IMR-90 (cell line): ENCODE results near the gene YIPF1. TPM values are rescaled to one million over a fixed set of nuclear protein-coding genes. Genes with fewer than 3 reads are reported as not detected.

Experiments
- ATAC-seq: fragments of 200-7000 bp; cut with Tn5 transposase; 2 replicates; pipeline ENCODE4 v1.9.1; 2020; ENCODE audit warnings: low read depth, mild to moderate bottlenecking, moderate library complexity
- BruUV-seq: library from RNA; stranded (reverse); fragments of 400-500 nt; replicated peaks from 2 replicates; lab custom pipeline; 2021; lab: Mats Ljungman, UMichigan
- CTCF ChIA-PET: fragments of 300-600 bp; formaldehyde crosslinking; extraction: SDS; loops from one replicate; lab custom pipeline; 2021; ENCODE audit warnings: antibody characterized with exemption; lab: Yijun Ruan, JAX
- POLR2A ChIA-PET: fragments of 300-600 bp; sonication (Branson Sonifier 250); formaldehyde crosslinking; loops from one replicate; lab custom pipeline; 2022; ENCODE audit warnings: antibody characterized with exemption; ENCODE audit not compliant: unreplicated experiment; lab: Charles Lee
- DNase-seq: peaks from one replicate; pipeline ENCODE4 v3.0.0; 2013
- H2AFZ ChIP-seq: replicated peaks from 2 replicates; pipeline ENCODE3; 2013; ENCODE audit warnings: low read length, mild to moderate bottlenecking; ENCODE audit not compliant: poor library complexity
- H2AK5ac ChIP-seq: 2 replicates; pipeline ENCODE4 v1.6.1; 2013; ENCODE audit warnings: low read depth, low read length, inconsistent platforms
- H2AK9ac ChIP-seq: replicated peaks from 2 replicates; pipeline ENCODE3; 2013; ENCODE audit warnings: mild to moderate bottlenecking, low read depth, low read length, moderate library complexity; ENCODE audit not compliant: poor library complexity
- H2BK120ac ChIP-seq: 2 replicates; pipeline ENCODE4 v1.6.1; 2013; ENCODE audit warnings: low read depth, low read length, inconsistent platforms
- H2BK15ac ChIP-seq: 3 replicates; pipeline ENCODE4 v1.6.1; 2013; ENCODE audit warnings: low read depth, low read length, inconsistent platforms
- H2BK20ac ChIP-seq: 2 replicates; pipeline ENCODE4 v1.6.1; 2013; ENCODE audit warnings: low read depth, mild to moderate bottlenecking, inconsistent platforms, low read length, moderate library complexity
- H2BK5ac ChIP-seq: 2 replicates; pipeline ENCODE4 v1.6.1; 2013; ENCODE audit warnings: mild to moderate bottlenecking, low read depth, low read length, inconsistent platforms; ENCODE audit not compliant: poor library complexity, severe bottlenecking
- H3K14ac ChIP-seq: replicated peaks from 2 replicates; pipeline ENCODE4 v1.6.1; 2013; ENCODE audit warnings: low read depth, low read length, inconsistent platforms
- H3K18ac ChIP-seq: 2 replicates; pipeline ENCODE4 v1.6.1; 2013; ENCODE audit warnings: low read depth, low read length, control low read depth
- H3K23ac ChIP-seq: 2 replicates; pipeline ENCODE4 v1.6.1; 2013; ENCODE audit warnings: low read depth, low read length, inconsistent platforms
- H3K27ac ChIP-seq: 2 replicates; pipeline ENCODE4 v1.5.1; 2013; ENCODE audit warnings: mild to moderate bottlenecking, control low read depth, low read length; ENCODE audit not compliant: insufficient read depth
- H3K27me3 ChIP-seq: 2 replicates; pipeline ENCODE4 v1.6.1; 2013; ENCODE audit warnings: low read length; ENCODE audit not compliant: control insufficient read depth, insufficient read depth
- H3K36me3 ChIP-seq: 2 replicates; pipeline ENCODE4 v1.6.1; 2013; ENCODE audit warnings: low read length, mixed read lengths; ENCODE audit not compliant: control insufficient read depth, insufficient read depth
- H3K4ac ChIP-seq: 2 replicates; pipeline ENCODE4 v1.6.1; 2013; ENCODE audit warnings: low read depth, low read length, inconsistent platforms
- H3K4me1 ChIP-seq: 2 replicates; pipeline ENCODE4 v1.6.1; 2013; ENCODE audit warnings: low read length, mixed read lengths; ENCODE audit not compliant: control insufficient read depth, insufficient read depth
- H3K4me2 ChIP-seq: 2 replicates; pipeline ENCODE4 v1.6.1; 2013; ENCODE audit warnings: low read depth, mild to moderate bottlenecking, control low read depth, low read length, moderate library complexity
- H3K4me3 ChIP-seq: 2 replicates; pipeline ENCODE4 v1.5.1; 2013; ENCODE audit warnings: low read depth, mild to moderate bottlenecking, control low read depth, low read length, moderate library complexity; ENCODE audit not compliant: insufficient read depth
- H3K56ac ChIP-seq: 2 replicates; pipeline ENCODE4 v1.6.1; 2013; ENCODE audit warnings: low read length, inconsistent platforms; ENCODE audit not compliant: insufficient read depth; ENCODE audit errors: extremely low read depth
- H3K79me1 ChIP-seq, 2 experiments: 2 replicates each; pipeline ENCODE4 v1.6.1; 2013; ENCODE audit warnings: low read length in 2 of 2, inconsistent platforms in 1 of 2, low read depth in 1 of 2
- H3K9ac ChIP-seq: 2 replicates; pipeline ENCODE4 v1.6.1; 2013; ENCODE audit warnings: low read depth, low read length, control low read depth
- H3K9me1 ChIP-seq: 2 replicates; pipeline ENCODE4 v1.6.1; 2013; ENCODE audit warnings: low read length, inconsistent platforms; ENCODE audit not compliant: insufficient read depth
- H3K9me3 ChIP-seq: 2 replicates; pipeline ENCODE4 v1.6.1; 2013; ENCODE audit warnings: low read length; ENCODE audit not compliant: control insufficient read depth, insufficient read depth
- H4K20me1 ChIP-seq: 2 replicates; pipeline ENCODE4 v1.6.1; 2013; ENCODE audit warnings: low read length, inconsistent platforms; ENCODE audit not compliant: insufficient read depth
- H4K5ac ChIP-seq: 2 replicates; pipeline ENCODE4 v1.6.1; 2013; ENCODE audit warnings: mild to moderate bottlenecking, low read depth, low read length, control low read depth
- H4K8ac ChIP-seq, 2 experiments: 2 replicates each; pipeline ENCODE4 v1.6.1; 2013; ENCODE audit warnings: low read depth in 2 of 2, low read length in 2 of 2, control low read depth in 1 of 2, inconsistent platforms in 1 of 2
- H4K91ac ChIP-seq: 2 replicates; pipeline ENCODE4 v1.6.1; 2013; ENCODE audit warnings: low read depth, low read length, inconsistent platforms; ENCODE audit not compliant: insufficient read depth
- BHLHE40 ChIP-seq: fragments of 150-350 bp; IDR thresholded peaks from 2 replicates; pipeline ENCODE4 v1.6.1; 2016; ENCODE audit warnings: mild to moderate bottlenecking, low read depth, low read length
- CEBPB ChIP-seq: IDR thresholded peaks from 2 replicates; pipeline ENCODE4 v1.6.1; 2012; ENCODE audit warnings: low read depth, low read length, improper control_type of control experiment
- CHD1 ChIP-seq: IDR thresholded peaks from 2 replicates; pipeline ENCODE4 v1.6.1; 2012; ENCODE audit warnings: low read depth, low read length, improper control_type of control experiment
- FOS ChIP-seq: fragments of 150-350 bp; IDR thresholded peaks from 2 replicates; pipeline ENCODE4 v1.6.1; 2016; ENCODE audit warnings: low read depth, low read length
- MAFK ChIP-seq: IDR thresholded peaks from 2 replicates; pipeline ENCODE4 v1.6.1; 2012; ENCODE audit warnings: low read depth, low read length, improper control_type of control experiment
- MAZ ChIP-seq: IDR thresholded peaks from 2 replicates; pipeline ENCODE4 v1.6.1; 2012; ENCODE audit warnings: low read depth, mild to moderate bottlenecking, low read length, improper control_type of control experiment, moderate library complexity, borderline replicate concordance
- MXI1 ChIP-seq: IDR thresholded peaks from 2 replicates; pipeline ENCODE4 v1.6.1; 2012; ENCODE audit warnings: low read depth, mild to moderate bottlenecking, low read length, moderate library complexity, borderline replicate concordance
- NFE2L2 ChIP-seq: fragments of 150-350 bp; IDR thresholded peaks from 2 replicates; pipeline ENCODE4 v1.6.1; 2016; ENCODE audit warnings: low read depth, mild to moderate bottlenecking, low read length
- POLR2A ChIP-seq: IDR thresholded peaks from 2 replicates; pipeline ENCODE4 v1.6.1; 2012; ENCODE audit warnings: mild to moderate bottlenecking, low read depth, low read length
- RAD21 ChIP-seq: IDR thresholded peaks from 2 replicates; pipeline ENCODE4 v1.6.1; 2012; ENCODE audit warnings: low read length, improper control_type of control experiment
- RCOR1 ChIP-seq: IDR thresholded peaks from 2 replicates; pipeline ENCODE4 v1.6.1; 2012; ENCODE audit warnings: mild to moderate bottlenecking, low read length, improper control_type of control experiment; ENCODE audit not compliant: insufficient replicate concordance
- RFX5 ChIP-seq: IDR thresholded peaks from 2 replicates; pipeline ENCODE4 v1.8.0; 2012; ENCODE audit warnings: low read depth, mild to moderate bottlenecking, low read length, moderate library complexity
- SMC3 ChIP-seq: fragments of 150-350 bp; IDR thresholded peaks from 2 replicates; pipeline ENCODE4 v1.6.1; 2016; ENCODE audit warnings: low read depth, mild to moderate bottlenecking, antibody characterized with exemption, low read length, moderate library complexity
- USF2 ChIP-seq: fragments of 150-350 bp; IDR thresholded peaks from 2 replicates; pipeline ENCODE4 v1.6.1; 2017; ENCODE audit warnings: mild to moderate bottlenecking, antibody characterized with exemption, low read length, low read depth
- WGBS, 2 experiments: methylation state at CpG; one replicate each; pipeline versions ENCODE4 v1.1.5 to v1.1.7; 2013; ENCODE audit warnings: missing lambda C conversion rate in 2 of 2; ENCODE audit not compliant: insufficient read length in 1 of 2; ENCODE audit errors: extremely low coverage in 2 of 2; 5-methylcytosine and 5-hydroxymethylcytosine counted together
- dilution Hi-C: fragments of 300-500 bp; cut with HindIII; formaldehyde crosslinking; loops from one replicate; pipeline ENCODE4 v1.14.3; 2018; ENCODE audit warnings: low sequenced_read_pairs; ENCODE audit not compliant: unreplicated experiment
- in situ Hi-C: fragments of 300-500 bp; cut with MboI; formaldehyde crosslinking; loops from 3 replicates; pipeline ENCODE4 v1.14.3; 2019; ENCODE audit warnings: low sequenced_read_pairs, inconsistent platforms, mixed read lengths
- intact Hi-C: fragments of 100-400 bp; cut with micrococcal nuclease; formaldehyde crosslinking; loops from 2 replicates; pipeline ENCODE4 v1.10.0; 2022
- polyA plus RNA-seq, 3 experiments: library from polyadenylated mRNA; depleted of rRNA; stranded (reverse); fragments of >200 nt; gene quantifications; 2 replicates each; pipeline ENCODE4 v1.2.3, GENCODE V29; 2012; ENCODE audit warnings: low replicate concordance in 1 of 3
- total RNA-seq: library from RNA; depleted of rRNA; stranded (reverse); fragments of >200 nt; gene quantifications from 2 replicates; pipeline ENCODE4 v1.2.3, GENCODE V29; 2012
- TF ChIP-seq, protein P1 (sequence below): conservative IDR thresholded peaks from 2 replicates; pipeline ENCODE4 v1.5.1; 2012; ENCODE audit warnings: mild to moderate bottlenecking, low read depth, low read length, improper control_type of control experiment
- TF ChIP-seq, protein P2 (sequence below): fragments of 150-350 bp; IDR thresholded peaks from 2 replicates; pipeline ENCODE4 v1.6.1; 2016; ENCODE audit warnings: low read depth, mild to moderate bottlenecking, low read length, moderate library complexity, borderline replicate concordance

Gene YIPF1
- total and polyA plus RNA-seq, 2 of the 4 experiments (the other 2 are of a cell fraction): 23.7 to 35.3 TPM

DNA sequence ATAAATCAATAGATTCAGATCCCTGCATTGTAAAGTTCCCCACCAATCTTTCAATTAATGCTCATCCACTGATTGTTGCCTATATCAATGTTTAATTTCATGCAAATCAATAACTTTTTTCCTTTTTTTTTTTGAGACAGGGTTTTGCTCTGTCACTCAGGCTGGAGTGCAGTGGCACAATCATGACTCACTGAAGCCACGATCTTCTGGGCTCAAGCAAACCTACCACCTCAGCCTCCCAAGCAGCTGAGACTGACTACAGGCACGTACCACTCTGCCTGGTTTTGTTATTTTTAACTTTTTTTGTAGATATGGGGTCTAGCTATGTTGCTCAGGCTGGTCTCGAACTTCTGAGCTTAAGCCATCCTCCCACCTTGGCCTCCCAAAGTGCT, 30.1 kb upstream of the YIPF1 start:
- ATAC-seq (no peak), DNase-seq (peak; percentile 29)
- dilution Hi-C loops: no loop called here

More for the DNA sequence above, 30.1 kb upstream of the YIPF1 start:
- Histone ChIP-seq H3K79me1 (no peaks in the 10 kb centered on the region; a peak in 1 of 4 replicates), H3K27me3 (no peaks in the 10 kb centered on the region), H4K20me1 (no peaks in the 10 kb centered on the region), H3K9me3 (no peaks in the 10 kb centered on the region), H4K8ac (no peak overlapping the region), H3K36me3 (peaks cover 15% of the 10 kb centered on the region), H3K56ac (no peak overlapping the region), H3K27ac (no peak overlapping the region), H3K18ac (peak overlapping the region; percentile 51; the same call in 1 of the 2 replicates), H3K9me1 (no peaks in the 10 kb centered on the region), H3K4ac (no peak overlapping the region), H2AFZ (no peak overlapping the region), H2BK5ac (peak overlapping the region; percentile 82), H3K23ac (no peak overlapping the region), H2AK5ac (no peak overlapping the region), H3K4me3 (no peak overlapping the region), H3K4me1 (no peaks in the 10 kb centered on the region), H4K91ac (no peak overlapping the region), H2AK9ac (no peak overlapping the region), H3K9ac (no peak overlapping the region), H4K5ac (no peak overlapping the region), H2BK20ac (no peak overlapping the region), H2BK15ac (no peak overlapping the region), H3K4me2 (no peak overlapping the region), H3K14ac (no peak overlapping the region), H2BK120ac (no peak overlapping the region)
- ChIA-PET CTCF (interaction anchor here (0.5 to 0.7 kb wide), 2 partner anchors 142 to 407 kb away, joined by 3 to 4 read pairs; no protein-coding TSS in a partner anchor), POLR2A (no interaction called here)
- no CpG with 5 or more reads among the region's 3 CpGs for WGBS, 2 experiments
- BruUV-seq: no TSS peak
- TF ChIP-seq RCOR1 (no peak), POLR2A (no peak), USF2 (no peak), SMC3 (no peak), MAZ (no peak), CEBPB (no peak), MXI1 (no peak), MAFK (no peak), BHLHE40 (no peak), CHD1 (no peak), NFE2L2 (no peak), FOS (no peak), RAD21 (no peak), RFX5 (no peak)
- TF ChIP-seq, protein P1, sequence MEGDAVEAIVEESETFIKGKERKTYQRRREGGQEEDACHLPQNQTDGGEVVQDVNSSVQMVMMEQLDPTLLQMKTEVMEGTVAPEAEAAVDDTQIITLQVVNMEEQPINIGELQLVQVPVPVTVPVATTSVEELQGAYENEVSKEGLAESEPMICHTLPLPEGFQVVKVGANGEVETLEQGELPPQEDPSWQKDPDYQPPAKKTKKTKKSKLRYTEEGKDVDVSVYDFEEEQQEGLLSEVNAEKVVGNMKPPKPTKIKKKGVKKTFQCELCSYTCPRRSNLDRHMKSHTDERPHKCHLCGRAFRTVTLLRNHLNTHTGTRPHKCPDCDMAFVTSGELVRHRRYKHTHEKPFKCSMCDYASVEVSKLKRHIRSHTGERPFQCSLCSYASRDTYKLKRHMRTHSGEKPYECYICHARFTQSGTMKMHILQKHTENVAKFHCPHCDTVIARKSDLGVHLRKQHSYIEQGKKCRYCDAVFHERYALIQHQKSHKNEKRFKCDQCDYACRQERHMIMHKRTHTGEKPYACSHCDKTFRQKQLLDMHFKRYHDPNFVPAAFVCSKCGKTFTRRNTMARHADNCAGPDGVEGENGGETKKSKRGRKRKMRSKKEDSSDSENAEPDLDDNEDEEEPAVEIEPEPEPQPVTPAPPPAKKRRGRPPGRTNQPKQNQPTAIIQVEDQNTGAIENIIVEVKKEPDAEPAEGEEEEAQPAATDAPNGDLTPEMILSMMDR: no peak
- TF ChIP-seq, protein P2, sequence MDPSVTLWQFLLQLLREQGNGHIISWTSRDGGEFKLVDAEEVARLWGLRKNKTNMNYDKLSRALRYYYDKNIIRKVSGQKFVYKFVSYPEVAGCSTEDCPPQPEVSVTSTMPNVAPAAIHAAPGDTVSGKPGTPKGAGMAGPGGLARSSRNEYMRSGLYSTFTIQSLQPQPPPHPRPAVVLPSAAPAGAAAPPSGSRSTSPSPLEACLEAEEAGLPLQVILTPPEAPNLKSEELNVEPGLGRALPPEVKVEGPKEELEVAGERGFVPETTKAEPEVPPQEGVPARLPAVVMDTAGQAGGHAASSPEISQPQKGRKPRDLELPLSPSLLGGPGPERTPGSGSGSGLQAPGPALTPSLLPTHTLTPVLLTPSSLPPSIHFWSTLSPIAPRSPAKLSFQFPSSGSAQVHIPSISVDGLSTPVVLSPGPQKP: no peak
- intact Hi-C loops: no loop called here
- in situ Hi-C loops: no loop called here
